DOHH2 (cell line): ENCODE data around the gene NCAM2.
"Not testable (repeated sequence)": the region's sequence is repeated elsewhere in the genome, so short reads cannot be mapped to it uniquely, and the experiment has no call there.

Experiments used
- EZH2phosphoT487 ChIP-seq: fragments of 200-600 bp; sonication (generic); IDR thresholded peaks from 2 replicates; pipeline ENCODE4 v1.6.1; 2017; ENCODE audit warnings: borderline replicate concordance, mild to moderate bottlenecking, antibody characterized with exemption, low read length, moderate library complexity, mixed read lengths
- TF ChIP-seq, protein P1 (sequence below): fragments of 200-600 bp; sonication (generic); IDR thresholded peaks from one replicate; pipeline ENCODE4 v1.5.1; 2014; ENCODE audit warnings: antibody characterized with exemption, mild to moderate bottlenecking, low read depth, low read length; ENCODE audit not compliant: poor library complexity, severe bottlenecking

DNA sequence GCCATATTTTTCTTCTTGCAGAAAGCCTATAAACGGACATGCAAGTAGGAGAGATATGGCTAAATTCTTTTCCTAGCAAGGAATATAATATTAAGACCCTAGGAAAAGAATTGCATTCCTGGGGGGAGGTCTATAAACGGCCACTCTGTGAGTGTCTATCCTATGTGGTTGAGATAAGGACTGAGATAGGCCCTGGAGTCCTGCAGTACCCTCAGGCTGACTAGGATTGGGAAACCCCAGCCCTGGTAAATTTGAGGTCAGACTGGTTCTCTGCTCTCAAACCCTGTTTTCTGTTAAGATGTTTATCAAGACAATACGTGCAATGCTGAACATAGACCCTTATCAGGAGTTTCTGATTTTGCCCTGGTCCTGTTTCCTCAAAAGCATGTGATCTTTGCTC lies 404.0 kb downstream of the NCAM2 start:
- TF ChIP-seq, protein P1, sequence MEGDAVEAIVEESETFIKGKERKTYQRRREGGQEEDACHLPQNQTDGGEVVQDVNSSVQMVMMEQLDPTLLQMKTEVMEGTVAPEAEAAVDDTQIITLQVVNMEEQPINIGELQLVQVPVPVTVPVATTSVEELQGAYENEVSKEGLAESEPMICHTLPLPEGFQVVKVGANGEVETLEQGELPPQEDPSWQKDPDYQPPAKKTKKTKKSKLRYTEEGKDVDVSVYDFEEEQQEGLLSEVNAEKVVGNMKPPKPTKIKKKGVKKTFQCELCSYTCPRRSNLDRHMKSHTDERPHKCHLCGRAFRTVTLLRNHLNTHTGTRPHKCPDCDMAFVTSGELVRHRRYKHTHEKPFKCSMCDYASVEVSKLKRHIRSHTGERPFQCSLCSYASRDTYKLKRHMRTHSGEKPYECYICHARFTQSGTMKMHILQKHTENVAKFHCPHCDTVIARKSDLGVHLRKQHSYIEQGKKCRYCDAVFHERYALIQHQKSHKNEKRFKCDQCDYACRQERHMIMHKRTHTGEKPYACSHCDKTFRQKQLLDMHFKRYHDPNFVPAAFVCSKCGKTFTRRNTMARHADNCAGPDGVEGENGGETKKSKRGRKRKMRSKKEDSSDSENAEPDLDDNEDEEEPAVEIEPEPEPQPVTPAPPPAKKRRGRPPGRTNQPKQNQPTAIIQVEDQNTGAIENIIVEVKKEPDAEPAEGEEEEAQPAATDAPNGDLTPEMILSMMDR = not testable (repeated sequence)
- not testable (repeated sequence) for TF ChIP-seq EZH2phosphoT487
